ENCODE results near the gene COL13A1.

The COL13A1 gene

DNA sequence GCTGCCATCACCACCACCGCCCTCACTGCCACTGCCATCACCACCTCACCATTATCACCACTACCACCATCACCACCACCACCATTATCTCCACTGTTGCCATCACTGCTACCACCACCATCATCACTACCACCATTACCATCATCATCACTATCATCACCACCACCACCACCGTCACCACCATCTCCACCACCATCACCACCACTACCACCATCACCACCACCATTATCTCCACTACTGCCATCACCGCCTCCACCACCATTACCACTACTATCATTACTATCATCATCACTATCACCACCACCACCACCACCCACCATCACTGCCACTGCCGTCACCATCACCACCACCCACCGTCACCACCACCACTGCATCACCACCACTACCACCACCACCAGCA is 9.9 kb upstream of the COL13A1 start:
- DNase-seq (ENCODE audit: low spot score), result no peak

DNA sequence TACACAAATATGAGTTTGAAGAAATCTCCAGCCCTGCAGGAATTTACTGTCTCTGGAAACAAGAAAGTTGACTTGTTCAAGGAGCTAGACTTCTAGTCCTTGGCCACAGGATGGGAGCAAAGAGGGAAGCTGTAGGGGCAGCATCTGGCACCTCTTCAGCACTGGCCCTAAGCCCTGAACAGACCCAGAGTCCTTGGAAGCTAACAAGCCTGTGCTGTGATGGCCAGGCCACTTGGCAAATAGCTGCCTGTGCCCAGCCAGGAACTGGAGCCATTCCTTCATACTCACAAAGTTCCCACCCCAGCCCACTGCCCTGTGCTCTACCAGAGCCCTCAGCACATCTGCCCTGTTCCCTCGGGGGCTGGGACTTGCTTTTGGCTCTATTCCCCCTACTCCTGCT is 9.4 kb upstream of the COL13A1 start:
- no peak for DNase-seq (ENCODE audit: low spot score)

DNA sequence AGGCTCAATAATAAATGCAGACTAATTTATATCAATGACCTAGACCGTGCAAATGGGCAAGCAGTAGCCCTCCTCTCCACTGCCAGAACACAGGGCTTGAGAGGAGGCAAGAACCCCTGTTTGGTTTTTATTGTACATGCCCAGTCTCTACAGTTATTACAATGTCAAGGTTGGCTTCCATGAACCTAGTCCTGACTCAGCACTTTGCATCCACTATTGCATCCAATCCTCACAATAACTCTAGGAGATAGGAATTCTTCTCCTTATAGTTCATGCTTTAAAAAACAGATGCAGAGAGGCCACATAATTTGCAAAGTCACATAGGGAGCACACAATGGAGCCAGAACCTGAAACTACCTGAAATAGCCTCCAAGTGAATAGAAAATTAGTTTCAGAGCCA is 7.0 kb upstream of the COL13A1 start:
- DNase-seq (ENCODE audit: low spot score), result no peak

DNA sequence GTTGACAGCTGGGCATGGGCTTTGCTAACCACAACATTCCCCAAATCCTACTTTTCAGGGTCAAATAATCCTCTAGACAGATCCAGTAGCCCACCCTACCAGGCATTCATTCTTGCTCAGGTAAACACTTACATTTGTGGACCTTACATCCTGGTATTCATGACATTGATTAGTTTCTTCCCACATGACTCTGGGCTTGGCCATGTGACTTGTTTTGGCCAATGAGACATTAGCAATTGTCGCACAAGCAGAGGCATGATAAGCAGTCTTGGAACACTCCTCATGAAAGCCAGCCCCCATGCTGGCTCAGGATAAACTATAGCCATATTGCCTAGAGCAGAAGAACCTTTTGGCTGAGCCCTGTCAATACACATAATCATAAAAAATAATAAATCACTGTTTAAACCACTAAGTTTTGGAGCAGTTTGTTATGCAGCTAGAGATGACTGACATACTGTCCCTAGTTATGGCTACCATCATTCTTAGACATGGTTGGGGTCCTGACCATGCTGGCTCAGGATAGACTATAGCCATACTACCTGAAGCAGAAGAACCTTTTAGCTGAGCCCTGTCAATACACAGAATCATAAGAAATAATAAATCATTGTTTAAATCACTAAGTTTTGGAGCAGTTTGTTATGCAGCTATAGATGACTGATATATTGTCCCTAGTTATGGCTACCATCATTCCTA is 6.3 kb upstream of the COL13A1 start:
- DNase-seq (ENCODE audit: low spot score), result no peak

DNA sequence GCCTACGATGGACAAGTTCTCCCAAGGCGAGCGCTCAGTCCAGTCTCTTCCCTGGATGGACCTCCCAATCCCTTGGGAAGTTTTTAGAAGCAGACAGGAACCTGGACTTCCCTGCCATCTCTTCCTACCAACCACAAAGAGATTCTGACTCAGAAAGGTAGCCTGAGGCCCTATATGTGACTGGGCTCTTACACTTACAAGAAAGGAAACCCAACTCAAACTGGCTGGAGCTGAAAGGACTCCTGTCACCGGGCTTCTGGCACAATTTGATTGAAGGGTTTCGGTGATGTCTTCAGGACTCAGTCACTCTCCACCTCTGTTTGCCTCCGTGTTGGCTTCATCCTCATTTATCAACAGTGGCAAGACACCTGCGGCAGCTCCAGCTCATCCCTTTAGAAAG is 3.7 kb upstream of the COL13A1 start:
- DNase-seq (ENCODE audit: low spot score), result no peak

DNA sequence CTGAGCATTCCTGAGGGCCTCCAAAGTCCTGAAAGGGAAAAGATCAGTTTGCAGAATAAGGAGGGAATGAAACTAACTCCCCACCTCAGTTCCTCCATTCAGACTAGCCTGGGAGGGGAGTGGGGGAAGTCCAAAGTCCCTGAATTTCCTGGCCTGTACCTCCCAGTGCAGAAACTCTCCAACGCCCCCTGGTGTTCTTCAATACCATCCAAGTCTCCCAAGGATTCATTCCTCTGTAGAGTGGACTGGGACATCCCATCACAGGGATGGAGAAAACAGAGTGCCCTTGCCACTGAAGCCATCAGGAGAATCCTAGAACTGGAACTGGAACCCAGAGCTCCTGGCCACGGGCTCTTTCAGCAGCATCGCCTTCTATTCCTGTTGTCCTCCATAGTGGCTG is 1.6 kb upstream of the COL13A1 start:
- DNase-seq (ENCODE audit: low spot score), result no peak

DNA sequence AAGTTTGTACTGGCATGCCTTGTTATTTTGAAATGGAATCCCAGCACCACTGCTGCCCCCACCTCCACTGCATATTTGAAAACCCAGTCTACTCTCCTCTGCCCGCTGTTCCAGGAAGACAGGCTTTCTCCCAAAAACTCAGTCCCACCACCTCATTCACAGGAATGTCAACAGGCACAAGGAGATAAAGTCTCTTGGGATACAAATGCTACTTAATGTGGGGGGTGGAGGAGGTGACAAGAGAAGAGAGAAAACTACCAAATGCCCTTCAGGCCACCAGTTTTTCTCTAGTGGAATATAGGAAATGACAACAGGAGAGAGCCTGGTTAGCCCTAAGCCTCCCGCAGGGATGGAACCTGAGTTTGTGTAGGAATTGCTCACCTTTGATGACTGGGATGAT is 1.0 kb upstream of the COL13A1 start:
- DNase-seq (ENCODE audit: low spot score), result no peak

DNA sequence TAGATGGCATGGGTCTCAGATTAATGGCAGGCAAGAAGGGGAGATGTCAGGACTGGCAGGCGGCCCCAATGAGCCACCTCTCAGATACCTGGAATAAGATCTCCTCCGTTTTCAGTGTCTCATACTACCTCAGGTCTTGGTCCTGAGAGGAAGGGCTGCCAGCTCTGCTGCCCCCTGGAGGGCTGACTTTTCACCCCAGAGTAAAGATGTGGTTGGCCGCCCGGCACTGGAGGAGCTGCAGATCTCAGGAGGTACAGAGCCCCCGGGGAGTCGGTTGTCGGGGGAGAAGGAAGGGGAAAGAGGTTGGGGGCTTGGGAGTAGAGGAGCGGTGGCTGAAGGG is 642 bp upstream of the COL13A1 start:
- no peak for DNase-seq (ENCODE audit: low spot score)

DNA sequence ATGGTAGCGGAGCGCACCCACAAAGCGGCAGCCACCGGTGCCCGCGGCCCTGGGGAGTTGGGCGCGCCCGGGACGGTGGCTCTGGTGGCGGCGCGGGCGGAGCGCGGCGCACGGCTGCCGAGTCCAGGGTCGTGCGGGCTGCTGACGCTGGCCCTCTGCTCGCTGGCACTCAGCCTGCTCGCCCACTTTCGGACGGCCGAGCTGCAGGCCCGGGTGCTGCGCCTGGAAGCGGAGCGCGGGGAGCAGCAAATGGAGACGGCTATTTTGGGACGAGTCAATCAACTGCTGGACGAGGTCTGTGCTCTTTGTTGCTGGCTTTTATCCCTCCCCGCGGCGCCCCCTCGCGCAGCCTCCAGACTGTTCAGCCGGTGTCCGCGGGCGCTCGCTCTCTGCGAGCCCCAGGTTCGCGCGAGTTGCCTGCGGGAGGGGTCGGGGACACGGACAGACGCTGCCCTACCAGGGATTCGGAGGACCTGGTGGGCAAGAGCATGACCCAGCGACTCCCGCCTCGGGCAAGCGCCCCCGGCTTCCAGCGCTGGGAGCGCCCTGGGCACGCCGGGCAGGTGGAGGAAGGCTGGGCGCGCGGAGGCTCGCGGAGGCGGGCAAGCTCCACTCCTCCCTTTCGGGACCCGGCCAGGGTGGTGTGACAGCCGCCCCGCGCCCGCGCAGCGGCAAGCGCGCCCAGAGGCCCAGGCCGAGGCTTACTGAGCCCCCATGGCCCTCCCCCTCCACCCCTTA is 887 bp downstream of the COL13A1 start:
- DNase-seq (ENCODE audit: low spot score), result no peak

DNA sequence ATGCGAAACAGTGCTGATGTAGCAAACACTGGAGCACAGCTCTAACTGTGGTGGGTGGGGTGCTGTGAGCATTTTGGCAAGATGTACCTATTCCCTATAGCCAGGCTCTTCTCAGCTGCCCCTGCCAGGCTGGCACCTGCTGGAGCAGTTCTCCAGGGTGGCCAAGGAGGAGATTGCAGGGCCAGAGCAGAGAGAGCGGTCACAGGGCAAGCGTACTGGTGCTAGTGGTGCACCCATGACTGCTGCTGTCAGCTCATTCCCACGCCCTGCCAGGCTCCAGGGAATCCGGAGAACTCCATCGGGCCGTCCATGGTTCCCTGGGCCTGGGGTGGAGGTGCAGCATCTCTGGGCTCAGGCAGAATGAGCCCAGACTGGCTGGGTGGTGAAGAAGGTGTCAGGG is 2.1 kb downstream of the COL13A1 start:
- DNase-seq (ENCODE audit: low spot score), result no peak

DNA sequence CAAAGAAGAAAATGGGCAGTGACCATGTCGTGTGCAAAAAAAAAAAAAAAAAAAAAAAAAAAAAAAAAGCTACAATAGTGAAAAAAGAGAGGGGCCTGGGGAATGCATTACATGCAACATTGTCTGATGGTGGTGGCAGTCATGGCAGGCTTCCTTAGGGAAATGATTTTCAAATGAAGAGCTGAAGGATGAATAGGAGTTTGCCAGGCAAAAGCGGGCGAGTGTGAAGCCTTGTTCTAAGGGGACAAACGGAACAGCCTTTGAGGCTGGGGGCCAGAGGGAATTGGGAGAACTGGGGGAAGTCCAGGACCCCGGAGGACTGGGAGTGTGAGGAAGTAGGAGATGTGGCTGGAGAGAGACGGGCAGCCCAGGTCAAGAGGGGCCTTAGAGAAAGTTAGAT is 3.1 kb downstream of the COL13A1 start:
- DNase-seq (ENCODE audit: low spot score), result no peak

DNA sequence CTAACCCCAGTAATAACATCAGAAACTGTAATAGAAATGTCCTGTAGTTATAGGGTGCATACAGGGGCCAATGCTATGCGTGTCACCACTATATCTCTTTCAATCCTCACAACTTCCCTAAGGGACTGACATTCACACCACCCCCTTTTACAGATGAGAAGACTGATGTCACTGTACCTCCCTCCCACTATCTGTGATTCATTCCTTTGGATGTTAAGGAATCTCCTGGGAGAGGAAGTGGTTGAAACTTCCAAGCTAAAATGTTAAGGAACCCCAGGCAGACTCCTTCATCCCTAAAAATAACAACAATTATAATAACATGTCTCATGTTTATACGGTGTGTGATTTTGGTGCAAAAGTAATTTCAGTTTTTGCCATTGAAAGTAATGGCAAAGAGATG is 5.4 kb downstream of the COL13A1 start:
- no peak for DNase-seq (ENCODE audit: low spot score)

DNA sequence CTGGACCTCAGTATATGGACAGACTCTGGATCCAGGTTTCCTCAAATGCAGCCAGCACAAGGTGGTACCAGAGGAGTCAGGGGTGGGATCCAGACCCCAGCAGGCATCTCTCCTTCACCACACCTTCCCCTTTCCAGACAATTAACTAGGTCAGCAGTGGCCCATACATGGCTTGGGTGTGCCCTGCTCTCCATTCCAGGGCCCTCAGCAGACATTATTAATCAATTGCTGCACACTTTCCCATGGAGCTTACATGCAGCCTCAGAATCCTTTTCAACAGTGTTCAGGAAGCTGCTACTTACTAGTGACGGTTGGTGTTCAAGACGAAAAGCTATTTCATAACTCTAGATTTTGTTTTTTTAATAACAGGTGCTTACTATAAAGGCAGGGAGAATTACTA is 6.0 kb downstream of the COL13A1 start:
- DNase-seq (ENCODE audit: low spot score), result no peak

DNA sequence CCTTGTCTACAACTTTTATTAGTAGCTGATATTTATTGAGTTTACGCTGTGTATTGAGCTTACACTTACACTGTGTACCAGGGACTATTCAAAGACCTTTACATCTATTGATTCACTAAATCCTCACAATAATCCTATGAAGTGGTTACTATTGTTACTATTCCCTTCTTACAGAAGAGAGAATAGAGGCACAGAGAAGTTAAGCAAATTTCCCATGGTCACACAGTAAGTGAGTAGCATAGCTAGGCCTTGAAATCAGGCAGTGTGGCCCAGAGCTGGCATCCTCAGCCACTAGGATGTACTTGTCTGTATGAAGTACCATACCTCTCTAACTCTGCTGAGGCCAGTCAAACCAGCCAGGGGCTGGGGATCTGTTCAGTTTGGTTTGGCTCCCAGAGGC is 7.6 kb downstream of the COL13A1 start:
- DNase-seq (ENCODE audit: low spot score), result no peak

DNA sequence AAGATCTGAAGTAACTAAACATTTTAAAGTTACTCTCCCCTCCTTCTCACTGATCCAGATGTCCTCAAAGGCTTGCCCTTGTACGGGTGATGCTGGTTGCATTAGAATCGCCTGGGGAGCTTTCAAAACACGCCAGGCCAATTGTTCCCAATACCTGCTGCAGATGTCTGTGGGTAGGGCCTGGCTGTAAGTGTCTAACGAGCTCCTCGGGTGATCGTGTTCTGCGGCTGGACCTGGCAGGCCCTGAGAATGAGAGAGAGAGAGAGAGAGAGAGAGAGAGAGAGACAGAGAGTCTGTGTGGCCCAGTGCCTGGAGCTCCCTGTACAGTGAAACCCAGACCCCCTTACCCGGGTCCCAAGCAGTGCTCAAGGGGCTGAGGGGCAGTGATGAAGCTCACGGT is 8.4 kb downstream of the COL13A1 start:
- no peak for DNase-seq (ENCODE audit: low spot score)

DNA sequence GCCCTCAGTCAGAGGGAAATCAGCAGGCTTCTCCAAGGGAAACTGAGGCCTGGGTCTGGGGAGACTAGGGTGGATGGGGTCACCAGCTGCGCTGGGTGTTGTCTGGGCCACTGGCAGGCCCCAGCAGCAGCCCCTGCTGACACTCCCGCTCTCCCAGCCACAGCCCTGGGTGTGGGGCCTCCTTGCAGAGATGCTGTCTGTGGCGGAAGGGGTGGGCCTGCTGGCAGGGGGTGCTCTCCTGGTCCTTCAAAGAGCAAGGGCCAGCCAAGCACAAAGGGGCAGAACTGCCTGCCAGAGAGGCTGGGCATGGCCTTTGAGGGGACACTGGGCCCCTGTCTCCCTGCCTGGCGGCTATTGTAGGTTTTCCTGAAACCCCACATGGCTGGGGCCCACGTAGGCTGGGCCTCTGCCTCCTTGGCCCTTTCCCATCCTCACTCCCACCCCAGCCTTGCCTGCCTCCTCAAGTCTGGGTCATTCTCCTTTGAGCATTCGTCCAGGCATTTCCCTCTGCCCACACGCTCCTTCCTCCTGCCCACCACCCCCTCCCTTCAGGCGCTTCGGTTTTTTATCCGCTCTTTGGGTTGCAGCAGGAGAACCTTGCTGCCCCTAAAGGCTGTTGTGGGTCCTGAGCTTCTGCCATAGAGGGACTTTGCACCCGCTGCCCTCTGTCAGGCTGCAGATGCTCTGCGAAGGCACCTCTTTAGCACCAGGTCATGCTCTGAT is 9.1 kb downstream of the COL13A1 start:
- no peak for DNase-seq (ENCODE audit: low spot score)

DNA sequence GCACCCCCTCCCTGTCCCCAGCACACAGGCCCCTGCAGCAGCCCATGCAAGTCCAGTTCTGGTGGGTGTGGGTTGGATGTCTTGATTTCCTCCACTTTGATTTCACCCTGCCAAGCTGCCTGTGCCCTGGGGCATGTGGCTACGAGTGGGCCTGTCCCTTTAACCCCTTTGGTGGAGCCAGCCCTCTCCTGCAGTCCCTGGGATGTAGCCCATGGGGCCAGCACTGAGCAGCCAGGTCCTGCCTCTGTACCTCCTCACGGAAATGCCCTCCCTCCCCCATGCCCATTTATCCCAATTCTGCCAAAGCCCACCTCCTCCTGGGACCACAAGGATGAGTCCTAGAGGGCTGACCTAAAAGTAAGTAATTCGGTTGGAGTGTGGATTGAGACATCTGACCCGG is 11.9 kb downstream of the COL13A1 start:
- no peak for DNase-seq (ENCODE audit: low spot score)

DNA sequence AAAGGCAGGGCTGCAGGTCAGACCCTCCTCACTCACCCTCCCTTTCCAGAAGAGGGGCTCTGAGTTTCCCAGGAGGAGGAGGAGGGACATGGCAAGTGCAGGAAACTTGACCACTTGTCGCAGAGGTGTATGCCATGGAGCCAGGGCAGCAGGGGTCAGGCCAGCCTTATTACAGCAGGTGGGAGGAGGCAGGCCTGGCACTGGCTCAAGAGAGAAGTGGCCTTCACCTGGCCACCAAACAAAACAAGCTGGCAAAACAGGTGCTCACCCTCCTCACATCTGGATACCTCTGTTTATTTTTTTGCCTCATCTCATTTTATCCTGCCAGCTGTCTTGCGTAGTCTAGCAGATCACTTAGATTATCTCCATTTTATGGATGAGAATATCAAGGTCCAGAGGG is 12.5 kb downstream of the COL13A1 start:
- DNase-seq (ENCODE audit: low spot score), result no peak

DNA sequence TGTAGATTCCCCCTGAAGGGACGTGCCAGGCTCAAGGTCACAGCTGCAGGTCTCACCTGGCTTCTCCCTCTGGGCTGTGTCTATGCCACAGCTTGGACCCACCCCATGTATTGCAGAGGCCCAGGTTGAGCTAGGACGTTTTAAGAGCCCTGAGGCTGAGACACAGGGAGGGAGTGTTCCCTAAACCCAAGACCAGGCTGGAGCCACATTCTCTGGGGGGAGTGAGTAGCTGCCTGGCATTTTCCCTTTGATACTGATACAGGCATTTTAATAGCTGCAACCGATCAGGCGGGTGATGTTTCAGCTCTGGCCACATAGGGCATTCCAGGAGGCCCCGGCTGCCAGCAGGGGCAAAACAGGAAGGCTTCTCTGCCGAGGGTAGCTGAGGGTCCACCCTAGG is 13.4 kb downstream of the COL13A1 start:
- no peak for DNase-seq (ENCODE audit: low spot score)

DNA sequence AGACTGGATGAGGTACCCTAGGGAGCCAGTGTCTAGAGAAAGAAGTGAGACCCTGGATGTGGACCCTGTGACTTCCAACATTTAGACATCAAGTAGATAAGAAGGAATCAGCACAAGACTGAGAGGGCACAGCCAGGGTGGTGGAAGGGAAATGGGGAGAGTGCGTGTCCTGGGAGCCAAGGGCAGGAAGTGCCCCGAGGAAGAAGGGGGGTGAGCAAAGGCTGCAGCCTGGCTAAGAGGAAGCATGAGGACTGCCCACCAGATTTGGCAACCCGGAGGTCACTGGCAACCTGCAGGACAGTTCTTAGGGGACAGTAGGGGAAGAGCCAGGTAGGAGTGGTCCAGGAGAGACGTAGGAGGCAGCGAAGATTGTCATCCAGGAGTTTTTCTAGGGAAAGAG is 14.8 kb downstream of the COL13A1 start:
- no peak for DNase-seq (ENCODE audit: low spot score)

DNA sequence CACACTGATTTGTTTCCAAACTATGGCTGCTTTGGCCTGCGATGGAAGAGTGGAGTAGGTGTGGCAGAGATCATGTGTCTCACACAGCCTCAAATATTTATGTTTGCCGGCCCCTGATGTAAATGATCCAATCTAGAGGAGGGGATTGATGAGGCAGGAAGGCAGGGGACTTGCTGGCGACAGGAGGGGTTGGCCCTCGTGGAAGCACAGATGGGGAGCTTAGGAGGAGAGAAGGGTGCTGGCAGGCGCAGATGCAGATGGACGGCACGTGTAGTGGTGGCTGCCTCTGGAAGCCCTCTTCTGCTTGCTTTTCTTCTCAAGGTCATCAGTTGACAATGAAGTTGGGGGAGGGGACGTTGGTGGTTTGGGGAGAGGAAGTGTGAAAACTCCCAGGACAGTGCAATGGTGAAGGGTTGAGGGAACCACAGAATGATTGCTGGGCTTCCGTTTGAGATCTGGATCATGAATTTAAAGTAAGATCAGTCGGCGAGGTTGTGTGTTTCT is 15.4 kb downstream of the COL13A1 start:
- no peak for DNase-seq (ENCODE audit: low spot score)

DNA sequence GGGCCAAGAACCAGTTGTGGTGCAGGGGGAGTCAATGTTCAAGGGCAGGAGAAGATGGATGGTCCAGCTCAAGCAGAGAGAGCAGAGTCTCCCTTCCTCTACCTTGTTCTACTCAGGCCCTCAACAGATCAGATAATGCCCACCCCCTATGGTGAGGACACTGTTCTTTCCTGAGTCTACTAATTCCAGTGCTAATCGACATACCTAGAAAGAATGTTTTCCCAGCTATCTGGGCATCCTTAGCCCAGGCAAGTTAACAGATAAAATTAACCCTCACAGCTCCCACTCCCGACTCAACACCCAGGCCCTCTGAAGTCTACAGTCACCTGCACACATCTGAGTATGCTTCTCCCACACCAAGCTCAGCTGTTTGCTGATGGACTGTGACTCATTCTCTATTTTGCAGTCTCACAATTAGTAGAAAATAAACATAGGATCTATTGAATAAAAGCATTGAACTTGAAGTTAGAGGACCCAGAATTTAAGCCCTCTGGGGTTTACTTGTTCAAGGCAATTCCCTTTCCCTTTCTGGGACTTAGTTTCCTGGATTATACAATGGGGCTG is 17.1 kb downstream of the COL13A1 start:
- DNase-seq (ENCODE audit: low spot score), result no peak

Measured in hematopoietic multipotent progenitor cell treated with erythropoietin and hydrocortisone succinate and interleukin-3 and kit ligand, for 17 days (in vitro differentiated cells).